ENCODE results near the gene SLCO3A1.

The SLCO3A1 gene

GRCh38 chr15:92012368-92012629, 158.8 kb downstream of the SLCO3A1 start:
- no peak for DNase-seq (ENCODE audit: extremely low read depth, low read depth)
- TF ChIP-seq, protein P1, sequence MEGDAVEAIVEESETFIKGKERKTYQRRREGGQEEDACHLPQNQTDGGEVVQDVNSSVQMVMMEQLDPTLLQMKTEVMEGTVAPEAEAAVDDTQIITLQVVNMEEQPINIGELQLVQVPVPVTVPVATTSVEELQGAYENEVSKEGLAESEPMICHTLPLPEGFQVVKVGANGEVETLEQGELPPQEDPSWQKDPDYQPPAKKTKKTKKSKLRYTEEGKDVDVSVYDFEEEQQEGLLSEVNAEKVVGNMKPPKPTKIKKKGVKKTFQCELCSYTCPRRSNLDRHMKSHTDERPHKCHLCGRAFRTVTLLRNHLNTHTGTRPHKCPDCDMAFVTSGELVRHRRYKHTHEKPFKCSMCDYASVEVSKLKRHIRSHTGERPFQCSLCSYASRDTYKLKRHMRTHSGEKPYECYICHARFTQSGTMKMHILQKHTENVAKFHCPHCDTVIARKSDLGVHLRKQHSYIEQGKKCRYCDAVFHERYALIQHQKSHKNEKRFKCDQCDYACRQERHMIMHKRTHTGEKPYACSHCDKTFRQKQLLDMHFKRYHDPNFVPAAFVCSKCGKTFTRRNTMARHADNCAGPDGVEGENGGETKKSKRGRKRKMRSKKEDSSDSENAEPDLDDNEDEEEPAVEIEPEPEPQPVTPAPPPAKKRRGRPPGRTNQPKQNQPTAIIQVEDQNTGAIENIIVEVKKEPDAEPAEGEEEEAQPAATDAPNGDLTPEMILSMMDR (IDR thresholded peaks at IDR 0.05; ENCODE audit: low read depth, low read length), result no peak

GRCh38 chr15:92012881-92013280, 159.4 kb downstream of the SLCO3A1 start:
- no peak for DNase-seq (ENCODE audit: extremely low read depth, low read depth)
- TF ChIP-seq, protein P1 (IDR thresholded peaks at IDR 0.05; ENCODE audit: low read depth, low read length), result no peak

DNA sequence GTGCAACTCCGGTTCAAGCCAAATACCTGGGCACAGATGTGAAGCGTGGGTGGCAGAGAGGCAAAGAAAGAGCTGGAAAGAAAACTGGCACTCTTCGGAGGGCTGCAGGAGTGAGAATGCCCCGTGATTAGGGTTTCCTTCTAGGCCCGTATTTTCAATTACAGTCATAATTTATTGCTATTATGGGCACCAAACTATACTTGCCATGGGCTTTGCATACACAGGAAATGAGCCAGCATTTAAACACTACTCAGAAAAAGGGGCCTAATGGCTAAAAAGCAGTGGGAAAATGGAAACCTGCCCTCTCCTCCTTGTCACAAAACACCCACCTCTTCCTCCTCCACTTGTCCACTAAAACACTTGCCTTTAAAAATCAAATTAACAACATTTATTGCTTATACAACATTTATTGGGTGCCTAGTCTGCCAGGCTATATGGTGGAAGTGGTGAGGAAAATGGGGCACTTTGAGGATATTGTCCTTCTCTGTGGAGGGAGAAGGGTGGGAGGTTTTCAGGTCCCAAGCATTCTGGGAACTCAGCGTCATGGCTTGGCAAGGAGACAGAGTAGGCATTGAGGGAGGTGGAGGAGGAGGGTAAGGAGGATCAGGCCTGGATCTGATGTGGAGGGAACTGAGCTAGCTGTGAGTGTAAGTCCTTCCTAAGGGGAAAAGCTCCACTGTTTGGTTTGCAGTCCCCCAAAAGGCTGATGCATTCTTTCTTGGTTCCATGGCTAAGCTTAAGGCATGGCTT, 160.9 kb downstream of the SLCO3A1 start:
- DNase-seq (ENCODE audit: extremely low read depth, low read depth), result no peak
- TF ChIP-seq, protein P1 (IDR thresholded peaks at IDR 0.05; ENCODE audit: low read depth, low read length), result no peak

GRCh38 chr15:92017882-92018534, 164.5 kb downstream of the SLCO3A1 start:
- no peak for DNase-seq (ENCODE audit: extremely low read depth, low read depth)
- TF ChIP-seq, protein P1 (IDR thresholded peaks at IDR 0.05; ENCODE audit: low read depth, low read length), result no peak

GRCh38 chr15:92018535-92019239, 165.2 kb downstream of the SLCO3A1 start:
- no peak for DNase-seq (ENCODE audit: extremely low read depth, low read depth)

DNA sequence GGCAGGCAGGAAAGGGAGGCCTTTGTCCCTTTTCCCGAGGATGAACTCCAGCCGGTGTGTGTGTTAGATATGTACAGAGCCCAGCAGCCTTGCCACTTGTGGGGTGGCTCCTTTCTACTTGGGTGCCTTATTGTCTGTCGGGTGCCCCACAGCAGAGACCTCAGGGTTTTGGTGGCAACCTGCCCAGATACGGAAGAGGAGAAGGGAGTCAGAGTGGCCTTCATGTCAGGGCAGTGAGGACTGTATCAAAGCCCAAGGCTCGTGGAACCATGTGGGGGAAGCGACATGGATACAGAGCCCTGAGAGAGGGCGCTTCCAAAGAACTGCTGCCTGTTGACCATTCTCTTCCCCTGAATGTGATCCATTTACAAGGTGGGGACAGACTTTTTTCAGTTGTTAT, 166.2 kb downstream of the SLCO3A1 start:
- TF ChIP-seq, protein P1 (IDR thresholded peaks at IDR 0.05; ENCODE audit: low read depth, low read length), result no peak
- no peak for DNase-seq (ENCODE audit: extremely low read depth, low read depth)

More at GRCh38 chr15:92018535-92019239, 165.2 kb downstream of the SLCO3A1 start:
- TF ChIP-seq, protein P1 (IDR thresholded peaks at IDR 0.05; ENCODE audit: low read depth, low read length), result no peak

- TF ChIP-seq, protein P1 (IDR thresholded peaks at IDR 0.05; ENCODE audit: low read depth, low read length), result no peak
- DNase-seq (ENCODE audit: extremely low read depth, low read depth), result no peak
These were observed 166.7 kb downstream of the SLCO3A1 start for GRCh38 chr15:92020207-92020606.

Data from AG09319 (cell line).